HG03103 (cell line): ENCODE data around the gene TRIM64.
"Not testable (repeated sequence)": the region's sequence is repeated elsewhere in the genome, so short reads cannot be mapped to it uniquely, and the experiment has no call there.

ENCODE experiments used
- ATAC-seq: cut with Tn5 transposase; IDR thresholded peaks from one replicate; pipeline ENCODE4 v1.9.1; 2021; ENCODE audit warnings: low read depth; ENCODE audit not compliant: unreplicated experiment

The TRIM64 gene

GRCh38 chr11:89965737-89966136, at the start of gene TRIM64:
TRIM64 (plus strand) TSS chr11:89966037; CDS start chr11:89968504, 2,467 bp downstream.
- not testable (repeated sequence) for ATAC-seq

- ATAC-seq, result no peak
Measured at GRCh38 chr11:89922195-89922660, 43.6 kb upstream of the TRIM64 start, which contains the start of gene TRIM49D1. TRIM49D1 (minus strand) TSS chr11:89922245; CDS start chr11:89917710, 4,535 bp downstream.

GRCh38 chr11:89923764-89924163, 42.1 kb upstream of the TRIM64 start, which contains the start of gene TRIM49D2:
TRIM49D2 (plus strand) TSS chr11:89924064; CDS start chr11:89926762, 2,698 bp downstream.
- ATAC-seq, result not testable (repeated sequence)

- ATAC-seq, result not testable (repeated sequence)
Measured at GRCh38 chr11:89960833-89961232, 5.0 kb upstream of the TRIM64 start.
